Astrocyte of the spinal cord (primary cell): ENCODE measurements around the gene SMO.

Experiments
- DNase-seq: peaks from one replicate; pipeline ENCODE4 v3.0.0; 2011; ENCODE audit warnings: low read depth, low spot score
- H3K4me3 ChIP-seq: 2 replicates; pipeline ENCODE4 v1.5.1; 2011; ENCODE audit warnings: low read depth, mild to moderate bottlenecking, low read length, moderate library complexity
- CTCF ChIP-seq: IDR thresholded peaks from 2 replicates; pipeline ENCODE4 v1.5.1; 2012; ENCODE audit warnings: low read depth, mild to moderate bottlenecking, low read length, inconsistent platforms
- in situ Hi-C: cut with HindIII; loops from 2 replicates; pipeline ENCODE4 v1.10.0; 2017; ENCODE audit warnings: low sequenced_read_pairs

The SMO gene

GRCh38 chr7:129199406-129199805 lies 11.0 kb downstream of the SMO start:
- no peak overlapping the region for H3K4me3 ChIP-seq
- no peak for TF ChIP-seq CTCF
- in situ Hi-C loops = no loop called here
- no peak for DNase-seq

GRCh38 chr7:129202058-129202777 lies 13.8 kb downstream of the SMO start:
- in situ Hi-C loops = no loop called here
- no peak overlapping the region for H3K4me3 ChIP-seq
- no peak for DNase-seq
- no peak for TF ChIP-seq CTCF

GRCh38 chr7:129203050-129203741 lies 14.8 kb downstream of the SMO start:
- DNase-seq = no peak
- no peak for TF ChIP-seq CTCF
- in situ Hi-C loops = no loop called here
- H3K4me3 ChIP-seq = no peak overlapping the region

GRCh38 chr7:129205126-129205818 lies 16.8 kb downstream of the SMO start:
- in situ Hi-C loops = no loop called here
- no peak for DNase-seq
- TF ChIP-seq CTCF = no peak
- no peak overlapping the region for H3K4me3 ChIP-seq

GRCh38 chr7:129205987-129206785 lies 17.8 kb downstream of the SMO start:
- in situ Hi-C loops = no loop called here
- no peak overlapping the region for H3K4me3 ChIP-seq
- no peak for DNase-seq
- TF ChIP-seq CTCF = no peak

- H3K4me3 ChIP-seq = no peak overlapping the region
- no peak for DNase-seq
- in situ Hi-C loops = no loop called here
- no peak for TF ChIP-seq CTCF
Measured at GRCh38 chr7:129208667-129209066, 20.2 kb downstream of the SMO start.
